SK-N-MC (cell line): Measurements from ENCODE around the gene CEP290.
A peak's percentile ranks its signal among the peaks of the same experiment; 100 is the strongest.
"Not testable (repeated sequence)": the region's sequence is repeated elsewhere in the genome, so short reads cannot be mapped to it uniquely, and the experiment has no call there.

Source experiments
- DNase-seq: peaks from one replicate; pipeline ENCODE4 v3.0.0-alpha.2; 2011; ENCODE audit warnings: low read depth, low spot score
- H3K27ac ChIP-seq: fragments of 200-600 bp; sonication (generic); 2 replicates; pipeline ENCODE4 v1.5.1; 2016; ENCODE audit warnings: mixed run types
- H3K36me3 ChIP-seq: fragments of 200-600 bp; sonication (generic); 2 replicates; pipeline ENCODE4 v1.6.1; 2017; ENCODE audit warnings: antibody characterized with exemption, low read length, mixed read lengths; ENCODE audit not compliant: insufficient read depth
- H3K4me3 ChIP-seq: fragments of 200-600 bp; sonication (generic); 2 replicates; pipeline ENCODE4 v1.5.1; 2016
- H3K9ac ChIP-seq: fragments of 200-600 bp; sonication (generic); 2 replicates; pipeline ENCODE4 v1.8.0; 2017; ENCODE audit warnings: mixed run types, mixed read lengths; ENCODE audit not compliant: insufficient read length
- H3K9me3 ChIP-seq: fragments of 200-600 bp; sonication (generic); 2 replicates; pipeline ENCODE4 v1.6.1; 2017; ENCODE audit warnings: low read depth, mild to moderate bottlenecking, antibody characterized with exemption, low read length, moderate library complexity, mixed read lengths
- EZH2 ChIP-seq: fragments of 200-600 bp; sonication (generic); IDR thresholded peaks from one replicate; pipeline ENCODE4 v1.6.1; 2017; ENCODE audit warnings: antibody characterized with exemption
- FOXP2 ChIP-seq: optimal IDR thresholded peaks from 2 replicates; pipeline ENCODE3; 2011; ENCODE audit warnings: mild to moderate bottlenecking, moderate library complexity; ENCODE audit not compliant: insufficient read depth; ENCODE audit errors: extremely low read length, control extremely low read depth
- POLR2AphosphoS5 ChIP-seq: IDR thresholded peaks from 2 replicates; pipeline ENCODE4 v1.6.1; 2012; ENCODE audit warnings: mild to moderate bottlenecking, low read depth, low read length, borderline replicate concordance

The CEP290 gene

GRCh38 chr12:88044035-88044434 is 97.9 kb downstream of the CEP290 start:
- no peak overlapping the region for H3K27ac ChIP-seq
- no peak for DNase-seq

GRCh38 chr12:88037770-88038169 is 104.1 kb downstream of the CEP290 start:
- H3K9me3 ChIP-seq, result no peaks in the 10 kb centered on the region
- H3K9ac ChIP-seq, result no peak overlapping the region
- no peak for DNase-seq
- no peak overlapping the region for H3K27ac ChIP-seq
- H3K36me3 ChIP-seq, result peaks cover 51% of the 10 kb centered on the region
- peak overlapping the region; percentile 92 for H3K4me3 ChIP-seq
- TF ChIP-seq FOXP2 (no peak), POLR2AphosphoS5 (no peak), EZH2 (no peak)

More at GRCh38 chr12:88044035-88044434, 97.9 kb downstream of the CEP290 start:
- Histone ChIP-seq H3K36me3 (peaks cover 84% of the 10 kb centered on the region), H3K9me3 (no peaks in the 10 kb centered on the region), H3K4me3 (no peak overlapping the region), H3K9ac (no peak overlapping the region)
- TF ChIP-seq EZH2 (no peak), FOXP2 (no peak), POLR2AphosphoS5 (no peak)

- Histone ChIP-seq H3K4me3 (peak overlapping the region; percentile 92), H3K36me3 (peaks cover 43% of the 10 kb centered on the region), H3K9ac (peak overlapping the region; percentile 70), H3K9me3 (no peaks in the 10 kb centered on the region), H3K27ac (no peak overlapping the region)
- TF ChIP-seq EZH2 (no peak), POLR2AphosphoS5 (no peak), FOXP2 (no peak)
- DNase-seq, result no peak
These were observed 105.4 kb downstream of the CEP290 start for GRCh38 chr12:88036353-88036965.

GRCh38 chr12:88035907-88036289 is 106.0 kb downstream of the CEP290 start:
- no peak for DNase-seq

GRCh38 chr12:88035271-88035906 is 106.5 kb downstream of the CEP290 start:
- no peak for TF ChIP-seq FOXP2
- TF ChIP-seq POLR2AphosphoS5, result peak; percentile 98
- TF ChIP-seq EZH2, result no peak
- no peak for DNase-seq
- peak overlapping the region; percentile 70 for H3K9ac ChIP-seq
- H3K27ac ChIP-seq, result no peak overlapping the region
- H3K9me3 ChIP-seq, result no peaks in the 10 kb centered on the region
- peak overlapping the region; percentile 92 for H3K4me3 ChIP-seq
- H3K36me3 ChIP-seq, result peaks cover 32% of the 10 kb centered on the region

More at GRCh38 chr12:88035907-88036289, 106.0 kb downstream of the CEP290 start:
- no peak for TF ChIP-seq EZH2
- no peak for TF ChIP-seq POLR2AphosphoS5
- TF ChIP-seq FOXP2, result no peak
- Histone ChIP-seq H3K9me3 (no peaks in the 10 kb centered on the region), H3K9ac (peak overlapping the region; percentile 70), H3K4me3 (peak overlapping the region; percentile 92), H3K36me3 (peaks cover 37% of the 10 kb centered on the region), H3K27ac (no peak overlapping the region)

GRCh38 chr12:88031161-88031560 is 110.7 kb downstream of the CEP290 start:
- H3K36me3 ChIP-seq, H3K27ac ChIP-seq: not testable (repeated sequence)

GRCh38 chr12:88029093-88029665 is 112.7 kb downstream of the CEP290 start, which contains the start of gene C12orf50:
Gene C12orf50, minus strand, starts transcription at chr12:88029401. Its CDS starts 2,439 bp downstream, at chr12:88026962.
- DNase-seq, result no peak

More at GRCh38 chr12:88031161-88031560, 110.7 kb downstream of the CEP290 start:
- not testable (repeated sequence) for H3K9me3 ChIP-seq, DNase-seq, H3K4me3 ChIP-seq, H3K9ac ChIP-seq

GRCh38 chr12:88026196-88026595 is 115.7 kb downstream of the CEP290 start:
- no peak for DNase-seq
- H3K9me3 ChIP-seq, result no peaks in the 10 kb centered on the region
- H3K27ac ChIP-seq, result no peak overlapping the region
- no peak overlapping the region for H3K9ac ChIP-seq
- no peaks in the 10 kb centered on the region for H3K36me3 ChIP-seq
- H3K4me3 ChIP-seq, result no peak overlapping the region
- TF ChIP-seq FOXP2, result no peak
- no peak for TF ChIP-seq POLR2AphosphoS5
- no peak for TF ChIP-seq EZH2

More at GRCh38 chr12:88029093-88029665, 112.7 kb downstream of the CEP290 start, which contains the start of gene C12orf50:
- Histone ChIP-seq H3K9ac (no peak within 1 kb of the TSS), H3K36me3 (no peaks in the 10 kb centered on the region), H3K27ac (no peak within 1 kb of the TSS), H3K9me3 (no peaks in the 10 kb centered on the region), H3K4me3 (no peak within 1 kb of the TSS)
- TF ChIP-seq POLR2AphosphoS5 (no peak), EZH2 (no peak), FOXP2 (no peak)

- no peaks in the 10 kb centered on the region for H3K9me3 ChIP-seq
- no peaks in the 10 kb centered on the region for H3K36me3 ChIP-seq
- no peak for DNase-seq
- no peak overlapping the region for H3K27ac ChIP-seq
- TF ChIP-seq POLR2AphosphoS5, result no peak
- TF ChIP-seq EZH2, result no peak
- no peak for TF ChIP-seq FOXP2
- no peak overlapping the region for H3K4me3 ChIP-seq
- no peak overlapping the region for H3K9ac ChIP-seq
These were observed 123.9 kb downstream of the CEP290 start for GRCh38 chr12:88017964-88018363.
